CD4-positive, alpha-beta T cell treated with Interleukin-6 for 4 hours (primary cell): ENCODE measurements around the gene DPP10.
"Not testable (repeated sequence)": the region's sequence is repeated elsewhere in the genome, so short reads cannot be mapped to it uniquely, and the experiment has no call there.

Source experiments
- DNase-seq: peaks from one replicate; pipeline ENCODE4 v3.0.0-alpha.2; 2020; ENCODE audit warnings: mixed read lengths

DPP10 gene

DNA sequence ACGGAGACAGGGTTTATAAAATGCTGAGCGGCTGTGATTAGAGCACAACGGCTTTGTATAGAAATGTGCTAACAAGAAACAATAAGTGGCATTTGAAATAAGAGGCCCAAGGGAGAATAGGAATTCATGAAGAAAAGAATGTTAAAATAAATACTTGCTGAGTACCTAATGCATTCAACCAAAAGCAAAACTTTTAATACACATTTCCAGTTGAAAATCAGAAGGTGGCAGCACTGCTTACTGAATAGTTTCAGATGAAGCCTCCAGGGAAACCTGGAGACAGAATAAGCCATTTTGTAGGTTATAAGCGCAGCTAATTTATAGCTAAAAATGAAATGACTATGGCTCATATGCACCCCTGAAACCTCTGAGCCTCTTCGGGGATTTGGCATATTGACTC, 286.6 kb downstream of the DPP10 start:
- no peak for DNase-seq

DNA sequence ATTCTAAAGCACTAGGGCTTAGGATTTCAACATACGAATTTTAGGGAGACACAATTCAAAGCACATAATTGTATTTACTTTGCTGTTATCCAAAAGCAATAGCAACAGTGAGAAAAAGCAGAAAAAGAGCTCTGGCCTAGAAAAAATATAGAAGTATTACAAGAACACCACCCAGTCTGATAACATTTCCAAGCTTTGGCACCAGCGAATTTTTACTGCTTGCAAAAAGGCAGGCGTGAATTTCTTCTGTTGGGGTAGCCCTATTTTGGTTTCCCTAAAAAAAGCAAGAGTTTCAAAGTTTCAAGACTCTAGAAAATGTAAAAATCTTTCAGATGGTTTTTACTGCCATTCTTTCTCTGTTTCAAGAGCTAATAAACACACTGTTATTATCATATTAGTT, 292.7 kb downstream of the DPP10 start:
- DNase-seq, result no peak

DNA sequence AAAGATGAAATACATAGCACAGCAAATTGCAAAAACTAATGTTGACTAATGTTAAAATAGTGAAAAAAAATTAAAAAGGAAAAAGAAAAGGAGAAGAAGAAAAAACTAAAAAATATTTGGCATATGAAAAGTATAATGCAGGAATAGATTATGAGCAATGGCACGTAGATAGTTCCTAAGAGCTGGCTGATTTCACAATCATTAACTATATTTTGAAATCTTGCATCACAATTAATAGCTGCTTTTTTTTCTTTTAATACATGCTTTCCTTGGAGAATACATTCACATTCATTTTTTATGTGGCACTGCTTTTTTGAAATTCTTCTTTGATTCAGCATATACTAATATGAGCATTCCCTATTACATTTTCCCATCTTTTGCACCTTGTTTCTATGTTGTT, 299.8 kb downstream of the DPP10 start:
- no peak for DNase-seq

DNA sequence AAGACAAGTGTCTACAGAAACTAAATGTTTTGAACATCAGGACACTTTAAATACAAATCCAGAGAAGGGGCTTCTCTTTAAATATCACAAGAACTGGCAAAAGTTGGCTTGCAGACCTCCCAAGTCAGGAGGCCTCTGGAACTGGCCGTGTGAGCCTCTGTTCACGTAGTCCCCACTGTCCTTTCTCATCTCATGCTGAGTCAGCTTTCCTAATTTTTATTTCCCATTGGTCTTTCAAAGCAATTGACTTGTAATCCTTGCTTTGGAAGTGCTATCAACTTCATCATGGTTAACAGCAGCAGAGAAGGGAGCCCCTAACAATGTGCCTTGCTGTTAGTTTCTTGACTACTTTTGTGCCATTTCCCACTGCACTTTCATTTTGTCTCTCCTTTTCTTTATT, 303.3 kb downstream of the DPP10 start:
- DNase-seq, result no peak

DNA sequence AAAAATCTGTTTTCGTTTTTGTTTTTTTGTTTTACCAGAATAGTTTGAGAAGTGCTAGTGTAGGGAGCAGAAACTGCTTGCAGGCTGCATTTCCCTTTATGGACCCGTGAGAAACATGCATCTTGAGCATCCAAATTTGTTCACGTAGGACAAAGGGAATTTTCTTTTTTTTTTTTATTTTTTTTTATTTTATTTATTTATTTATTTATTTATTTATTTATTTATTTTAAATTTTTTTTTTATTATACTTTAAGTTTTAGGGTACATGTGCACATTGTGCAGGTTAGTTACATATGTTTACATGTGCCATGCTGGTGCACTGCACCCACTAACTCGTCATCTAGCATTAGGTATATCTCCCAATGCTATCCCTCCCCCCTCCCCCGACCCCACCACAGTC, 305.7 kb downstream of the DPP10 start:
- DNase-seq, result not testable (repeated sequence)

DNA sequence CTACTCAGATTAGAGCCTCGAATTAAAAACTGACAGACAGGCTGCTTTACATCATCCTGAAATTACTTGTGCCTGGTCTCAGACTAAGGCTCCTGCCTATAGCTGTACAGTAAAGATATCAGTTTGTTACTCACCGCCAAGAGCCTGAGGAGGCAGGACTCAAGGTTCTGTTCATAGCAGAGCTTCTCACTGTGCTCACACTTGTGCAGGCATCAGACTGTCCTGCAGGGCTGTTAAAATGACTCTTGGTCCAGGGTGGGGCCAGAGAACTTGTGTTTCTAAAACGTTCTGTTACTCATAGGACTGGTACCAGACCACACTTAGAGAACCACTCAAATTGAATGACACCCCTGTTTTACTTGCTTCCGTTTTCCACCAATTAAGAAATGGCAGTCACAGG, 310.0 kb downstream of the DPP10 start:
- DNase-seq, result no peak

DNA sequence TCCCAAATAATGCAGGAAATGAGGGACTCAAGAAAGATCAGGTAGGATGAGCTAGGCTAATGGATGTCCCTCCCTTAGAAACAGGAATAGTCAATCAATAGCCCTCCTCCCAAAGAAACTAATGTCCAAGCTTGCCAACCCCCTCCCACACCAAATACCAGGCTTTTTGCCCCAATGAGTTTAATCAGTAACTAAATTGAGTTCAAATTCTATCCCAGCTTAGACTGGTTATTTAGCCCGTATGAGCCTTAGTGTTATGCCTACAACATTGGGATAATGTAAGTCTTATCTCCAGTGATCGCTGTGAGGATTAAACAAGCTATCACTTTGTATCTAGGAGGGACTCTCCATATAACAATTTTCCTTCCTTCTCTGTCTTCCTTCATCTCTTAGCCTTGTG, 310.7 kb downstream of the DPP10 start:
- DNase-seq, result no peak

DNA sequence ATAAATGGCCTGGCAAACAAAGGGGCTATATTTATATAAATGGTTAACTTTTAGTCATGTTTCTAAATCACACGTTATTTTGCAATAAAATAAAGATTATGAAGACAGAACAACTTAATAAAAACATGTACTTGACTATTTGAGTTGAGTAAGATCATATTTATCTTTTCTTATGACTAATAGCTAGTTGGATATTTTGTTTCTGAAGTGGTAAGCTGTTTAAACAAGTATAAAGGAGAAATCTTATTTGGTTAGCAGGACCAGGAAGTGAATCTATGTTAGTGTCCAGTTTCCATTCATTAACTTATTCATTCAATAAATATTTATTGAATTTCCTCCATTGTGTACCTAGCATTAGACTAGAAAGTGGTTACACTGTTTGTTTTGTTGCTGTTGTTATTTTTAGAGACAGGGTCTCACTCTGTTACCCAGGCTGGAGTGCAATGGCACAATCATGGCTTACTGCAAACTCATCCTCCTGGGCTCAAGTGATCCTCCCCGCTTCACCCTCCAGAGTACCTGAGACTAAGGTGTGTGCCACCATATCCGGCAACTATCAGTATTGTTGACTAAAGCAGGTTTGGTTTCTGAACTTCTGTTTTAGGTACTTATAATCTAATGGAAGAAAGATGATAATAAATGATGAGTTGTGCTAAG, 312.6 kb downstream of the DPP10 start:
- DNase-seq, result no peak

DNA sequence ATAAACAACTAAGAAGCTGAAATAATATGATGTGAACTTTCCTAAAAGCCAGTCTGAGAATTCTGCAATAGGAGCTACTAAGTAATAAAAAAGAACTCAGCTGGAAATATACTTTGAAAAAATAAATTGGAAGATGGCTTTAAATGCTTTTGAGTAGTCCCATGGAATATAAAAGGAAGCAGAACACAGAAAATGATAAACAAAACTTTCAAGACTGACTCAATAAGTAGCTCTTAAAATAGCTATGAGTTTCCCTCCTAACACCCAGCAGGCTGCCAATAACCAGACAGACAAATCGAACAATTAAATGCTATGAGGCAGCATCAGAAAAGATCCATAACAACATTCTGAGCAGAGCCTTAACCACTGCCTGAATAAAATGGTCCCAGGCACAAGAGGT, 319.9 kb downstream of the DPP10 start:
- no peak for DNase-seq

DNA sequence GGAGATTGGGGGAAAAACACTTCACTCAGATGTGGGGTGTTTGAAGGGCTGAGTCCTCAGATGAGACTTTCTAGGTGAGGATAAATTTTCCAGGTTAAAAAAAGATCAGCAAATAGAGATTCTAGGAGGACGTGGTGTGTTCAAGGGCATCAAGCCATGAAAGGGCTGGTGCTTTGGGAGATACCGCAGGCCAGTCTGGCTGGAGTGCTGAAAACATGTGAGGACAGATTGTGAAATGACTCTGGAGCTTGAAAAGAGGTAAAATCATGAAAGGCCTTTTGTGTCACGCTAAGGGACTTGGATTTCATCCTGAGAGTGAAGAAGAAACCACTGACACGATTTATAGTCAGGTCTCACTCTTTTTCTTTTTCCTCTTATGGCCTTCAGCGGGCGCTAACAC, 320.5 kb downstream of the DPP10 start:
- DNase-seq, result no peak

DNA sequence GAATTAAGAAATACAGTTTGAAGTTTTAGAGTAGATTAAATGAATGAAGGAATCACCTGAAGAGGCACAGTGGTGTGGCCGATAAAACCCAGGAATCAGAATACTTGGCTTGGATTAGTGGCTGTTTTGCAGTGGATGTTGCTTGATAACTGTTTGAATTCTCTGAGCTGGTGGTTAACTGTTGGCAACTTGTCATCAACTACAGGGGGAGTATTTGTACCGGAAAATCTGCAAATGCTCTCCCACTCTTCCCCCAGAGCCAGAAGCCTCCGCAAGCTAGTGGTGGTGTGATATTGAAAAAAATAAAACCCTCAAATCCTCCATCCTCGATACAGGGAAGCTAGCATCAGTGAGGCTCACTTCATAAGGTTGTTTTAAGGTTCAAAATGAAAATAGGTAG, 326.7 kb downstream of the DPP10 start:
- DNase-seq, result no peak

DNA sequence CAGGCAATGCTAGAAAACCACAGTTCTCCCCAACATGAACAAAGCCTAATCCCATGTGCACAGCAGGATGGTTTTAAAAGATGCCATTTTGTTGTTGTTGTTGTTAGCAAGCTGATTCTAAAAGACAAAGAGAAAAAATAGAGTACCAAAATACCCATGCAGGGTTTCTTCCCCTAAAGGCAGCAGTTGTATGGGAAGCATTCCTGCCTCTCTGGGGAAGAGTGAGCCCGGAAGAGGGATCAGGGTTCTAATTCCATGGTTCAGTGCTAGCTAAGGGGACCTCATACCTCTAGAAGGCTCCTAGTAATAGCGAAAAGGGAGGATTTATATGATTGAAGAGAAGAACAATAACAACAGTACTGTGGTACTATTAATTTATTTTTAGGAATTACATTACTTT, 327.6 kb downstream of the DPP10 start:
- no peak for DNase-seq

DNA sequence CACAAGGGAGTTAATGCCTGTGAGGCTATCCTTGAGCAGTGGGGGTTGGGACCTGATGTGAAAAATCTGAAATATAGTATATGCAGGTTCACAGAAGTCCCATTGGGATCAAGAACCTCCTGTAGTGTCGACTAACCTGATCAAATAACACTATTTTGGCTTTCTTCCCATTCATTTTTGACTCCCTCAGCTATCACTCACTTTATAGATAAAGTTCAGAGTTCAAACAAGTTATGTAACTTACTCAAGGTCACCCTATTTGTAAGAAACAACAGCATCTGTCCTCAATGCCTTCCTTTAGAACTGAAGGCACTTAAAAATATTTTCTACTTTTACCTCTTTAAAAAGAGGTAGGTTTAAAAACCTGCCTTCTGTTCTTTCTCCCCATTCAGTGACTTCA, 341.6 kb downstream of the DPP10 start:
- DNase-seq, result no peak

DNA sequence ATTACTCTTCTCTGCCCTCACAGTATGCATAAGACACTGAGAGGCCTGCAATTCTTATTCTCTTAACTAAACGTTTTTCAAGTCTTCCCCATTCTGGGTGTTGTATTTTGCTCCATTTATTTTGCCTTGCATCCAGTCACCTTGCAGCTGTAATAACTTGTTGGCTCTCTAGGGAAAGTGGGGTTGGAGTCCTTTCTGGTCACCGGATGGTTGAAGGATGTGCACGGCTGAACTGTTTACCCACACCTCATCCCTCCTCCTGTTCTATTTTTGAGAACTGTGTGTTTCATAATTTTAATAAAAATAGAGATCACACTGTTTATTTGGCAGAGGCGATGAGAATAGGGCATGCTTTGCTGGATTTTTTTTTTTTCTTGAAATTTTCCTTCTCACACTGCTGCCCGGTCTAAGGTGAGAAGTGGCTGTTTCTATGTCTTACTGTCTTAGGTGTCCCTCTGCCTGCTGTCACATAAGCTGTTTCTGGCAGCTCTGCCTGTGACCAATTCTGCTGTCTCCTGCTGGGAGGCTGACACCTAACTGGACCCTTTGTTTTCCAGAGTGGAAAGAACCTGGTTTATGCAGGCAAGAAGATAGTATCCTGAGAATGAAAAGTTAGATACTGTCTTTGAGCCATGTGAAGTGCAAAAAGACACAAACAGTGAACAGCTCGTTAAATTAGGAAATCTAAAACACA, 342.6 kb downstream of the DPP10 start:
- no peak for DNase-seq

DNA sequence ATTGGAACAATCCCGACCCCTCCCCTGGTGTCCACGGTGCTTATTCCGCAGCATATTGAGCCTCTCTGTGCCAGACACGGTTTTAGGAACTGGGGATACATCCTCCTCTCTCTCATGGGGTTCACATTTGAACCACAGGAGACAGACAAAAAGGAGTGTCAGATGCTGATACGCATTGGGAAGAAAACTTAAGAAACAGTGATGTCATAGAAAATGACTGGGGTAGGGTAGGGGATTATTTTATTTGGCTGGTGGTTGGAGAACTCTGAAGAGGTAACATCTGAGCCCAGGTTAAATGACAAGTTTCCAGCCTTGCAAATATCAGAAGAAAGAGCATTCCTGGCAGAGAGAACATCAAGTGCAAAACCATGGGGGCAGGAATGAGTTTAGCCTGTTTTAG, 344.5 kb downstream of the DPP10 start:
- no peak for DNase-seq

DNA sequence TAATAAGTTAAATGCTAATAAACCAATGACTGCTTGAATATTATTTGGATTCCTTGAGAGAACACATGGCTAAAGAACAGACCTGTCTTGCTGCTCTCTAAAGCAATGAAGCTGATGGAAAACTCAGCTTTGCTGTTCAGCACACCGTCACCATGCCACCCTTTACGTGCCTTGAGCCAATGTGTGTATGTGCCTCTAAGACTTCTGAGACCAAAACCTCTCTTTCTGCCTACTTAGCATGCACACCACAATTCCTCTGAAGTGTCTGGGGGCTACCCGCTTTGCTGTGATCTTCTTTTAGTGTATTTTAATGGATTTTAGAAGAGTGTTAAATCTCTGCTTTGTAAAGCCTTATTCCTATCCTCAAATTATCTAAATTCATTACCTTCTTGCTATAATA, 345.0 kb downstream of the DPP10 start:
- DNase-seq, result no peak

DNA sequence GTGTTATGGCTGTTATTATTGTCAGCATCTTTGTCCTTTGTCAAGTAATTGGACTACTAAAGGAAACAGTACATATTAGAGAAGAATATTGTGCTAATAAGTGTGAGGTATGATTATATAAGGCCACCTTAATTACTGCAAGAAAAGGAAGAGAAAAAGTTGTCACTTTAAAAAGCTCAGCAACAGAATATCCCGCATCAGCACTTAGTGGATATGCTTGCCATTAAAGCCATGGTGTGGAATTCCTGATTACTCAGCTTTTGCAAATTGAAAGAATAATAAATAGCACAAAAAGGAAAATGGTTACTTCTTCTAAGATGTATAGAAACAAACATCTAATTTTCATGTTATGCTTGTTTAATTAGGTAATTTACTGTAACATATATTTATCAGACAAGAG, 347.5 kb downstream of the DPP10 start:
- DNase-seq, result no peak

DNA sequence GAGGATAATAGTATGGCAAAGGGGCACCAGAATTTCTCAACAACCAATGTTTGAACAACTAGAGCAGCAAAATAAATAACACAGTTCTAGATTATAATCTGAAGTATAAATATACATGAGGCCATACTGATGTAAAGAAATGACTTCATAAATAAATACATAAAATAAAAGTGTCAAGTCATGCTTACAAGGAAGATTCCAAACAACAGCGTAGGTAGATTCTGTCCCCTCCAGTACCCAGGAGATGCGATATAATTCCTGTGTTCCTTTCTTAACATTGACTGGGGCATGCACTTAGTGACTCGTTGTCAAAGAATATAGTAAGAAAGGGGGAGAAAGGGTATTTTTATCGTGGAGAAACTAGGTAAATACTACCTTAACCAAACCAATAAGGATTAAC, 355.1 kb downstream of the DPP10 start:
- DNase-seq, result no peak

DNA sequence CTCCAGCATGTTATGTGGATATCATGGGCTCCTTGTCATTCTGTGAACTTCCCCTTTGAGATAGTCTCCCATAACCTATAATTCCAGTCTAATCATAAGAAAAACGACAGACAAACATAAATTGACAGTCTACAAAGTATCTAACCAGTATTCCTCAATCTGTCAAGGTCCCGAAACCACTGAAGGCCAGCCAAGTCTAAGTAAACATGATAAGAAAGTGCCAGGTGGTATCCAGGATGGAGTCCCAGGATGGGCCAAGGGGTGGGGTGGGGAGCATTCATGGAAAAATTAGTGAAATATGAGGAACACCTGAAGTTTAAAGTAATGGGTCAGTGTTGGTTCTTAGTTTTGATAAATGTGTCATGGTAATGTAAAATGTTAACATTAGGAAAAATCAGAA, 355.5 kb downstream of the DPP10 start:
- no peak for DNase-seq

DNA sequence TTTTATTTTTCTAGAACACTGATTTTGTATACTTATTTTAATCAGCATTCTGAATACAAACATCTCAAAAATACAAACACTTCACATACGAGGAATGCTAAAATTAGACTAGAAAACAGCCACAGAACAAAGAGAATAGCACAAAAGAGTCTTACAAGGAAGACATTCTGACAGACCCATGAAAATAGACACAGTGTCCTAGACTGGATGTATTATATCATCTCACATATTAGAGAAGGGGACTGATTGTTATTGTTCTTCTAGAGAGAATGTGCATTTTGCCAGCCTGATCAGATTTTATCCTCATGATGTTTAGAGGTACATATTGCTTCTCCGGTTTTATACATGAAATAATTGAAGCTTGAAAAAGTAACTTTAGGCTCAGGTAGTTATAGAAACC, 357.9 kb downstream of the DPP10 start:
- no peak for DNase-seq

DNA sequence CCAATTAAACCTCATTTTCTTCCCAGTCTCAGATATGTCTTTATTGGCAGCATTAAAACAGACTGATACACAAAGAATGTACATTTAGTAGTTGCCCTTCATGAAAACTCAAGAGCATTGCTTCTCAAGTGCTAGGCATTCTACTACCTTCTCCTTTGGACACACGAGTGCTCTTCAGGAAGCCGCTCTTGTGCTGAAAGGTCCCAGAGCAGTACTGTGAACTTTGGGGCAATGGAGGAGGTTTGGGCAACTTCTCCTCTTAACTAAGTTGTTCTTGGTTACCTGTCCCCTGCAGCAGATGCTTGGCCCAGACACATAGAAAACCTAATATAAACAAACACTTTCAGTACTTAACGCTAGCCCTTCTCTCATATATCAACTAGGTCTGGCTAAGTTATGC, 362.8 kb downstream of the DPP10 start:
- DNase-seq, result no peak

DNA sequence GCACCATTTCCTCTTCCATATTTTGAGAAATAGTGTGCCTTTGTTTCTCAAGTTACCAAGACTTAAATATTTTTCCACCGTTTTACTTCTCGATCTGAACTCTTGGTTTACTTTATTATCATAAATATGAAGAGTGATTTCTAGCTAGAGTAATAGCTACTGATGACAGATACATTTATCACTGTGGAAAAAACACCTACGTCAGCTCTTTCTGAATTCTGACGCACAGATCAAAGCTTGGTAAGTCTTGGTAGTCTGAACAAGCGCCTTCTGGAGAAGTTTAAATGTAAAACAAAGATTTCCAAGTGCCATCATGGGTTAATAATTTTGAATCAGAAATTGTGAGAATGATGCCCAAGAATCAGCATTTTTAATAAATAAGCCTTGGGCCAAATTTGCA, 367.7 kb downstream of the DPP10 start:
- no peak for DNase-seq

DNA sequence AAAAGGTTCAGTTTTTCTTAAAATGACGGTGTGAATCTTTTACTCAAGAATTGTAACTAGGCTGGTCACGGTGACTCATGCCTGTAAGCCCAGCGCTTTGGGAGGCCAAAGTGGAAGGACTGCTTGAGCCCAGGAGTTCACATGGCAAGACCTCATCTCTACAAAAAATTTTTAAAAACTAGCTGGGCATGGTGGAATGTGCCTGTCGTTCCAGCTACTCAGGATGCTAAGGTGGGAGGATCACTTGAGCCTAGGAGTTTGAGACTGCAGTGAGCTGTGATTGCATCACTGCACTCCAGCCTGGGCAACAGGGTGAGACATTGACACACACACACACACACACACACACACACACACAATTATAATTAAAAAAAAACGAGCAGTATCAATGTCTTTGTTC, 369.8 kb downstream of the DPP10 start:
- no peak for DNase-seq

DNA sequence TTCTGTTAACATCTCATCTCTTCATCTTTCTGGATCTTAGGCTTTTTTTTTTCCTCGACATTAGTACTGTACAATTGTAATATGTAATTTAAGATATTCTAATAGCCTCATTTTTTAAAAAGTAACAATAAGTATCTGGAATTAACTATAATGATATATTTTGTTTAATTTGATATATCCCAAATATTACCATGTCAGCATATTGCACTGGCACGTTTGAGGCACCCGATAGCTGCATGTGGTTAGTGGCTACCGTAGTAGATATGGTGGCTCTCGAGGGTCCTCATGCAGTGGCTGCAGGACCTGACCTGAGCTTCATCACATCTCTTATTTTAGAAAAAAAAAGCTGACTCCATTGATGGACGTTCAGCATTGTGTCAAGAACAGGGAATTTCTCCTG, 371.9 kb downstream of the DPP10 start:
- no peak for DNase-seq

DNA sequence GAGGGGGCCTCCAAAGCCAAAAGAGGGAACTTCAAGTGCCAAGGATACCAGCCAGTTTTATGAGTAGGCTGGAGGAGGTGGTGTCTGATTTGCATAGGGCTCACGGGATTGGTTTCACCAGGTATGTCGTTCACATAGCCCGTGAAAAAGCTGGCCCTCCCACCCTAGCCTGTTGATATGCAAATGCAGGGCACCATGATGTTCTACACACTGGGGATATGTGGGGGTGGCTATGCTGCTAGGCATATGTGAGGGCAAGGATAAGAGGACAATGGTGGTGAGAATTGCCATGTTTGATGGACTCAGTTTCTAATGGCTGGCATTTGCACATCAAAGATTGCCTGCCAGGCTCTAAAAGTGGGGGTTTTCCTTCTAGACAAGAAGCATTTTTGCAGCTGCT, 378.6 kb downstream of the DPP10 start:
- DNase-seq, result no peak
